HepG2 (cell line): ENCODE measurements around the gene SLC1A2. TPM values are rescaled to one million over a fixed set of nuclear protein-coding genes. Genes with fewer than 3 reads are reported as not detected.
A peak's percentile ranks its signal among the peaks of the same experiment; 100 is the strongest.

Source experiments
- ATAC-seq: fragments of 200-7000 bp; cut with Tn5 transposase; 3 replicates; pipeline ENCODE4 v1.9.1; 2020; ENCODE audit warnings: mild to moderate bottlenecking, moderate library complexity
- BruUV-seq: library from RNA; stranded (reverse); fragments of 400-500 nt; replicated peaks from 2 replicates; lab custom pipeline; 2021; lab: Mats Ljungman, UMichigan
- CTCF ChIA-PET: fragments of 300-600 bp; formaldehyde crosslinking; extraction: SDS; loops from one replicate; lab custom pipeline; 2021; ENCODE audit warnings: low total read pairs, inconsistent platforms, low intra/inter-chr PET ratio; lab: Yijun Ruan, JAX
- POLR2A ChIA-PET: fragments of 350-600 bp; sonication (Branson Sonifier 250); formaldehyde crosslinking; loops from one replicate; lab custom pipeline; 2020; ENCODE audit warnings: antibody characterized with exemption, inconsistent platforms; lab: Yijun Ruan, JAX
- DNase-seq: peaks from one replicate; pipeline ENCODE4 v3.0.0-alpha.2; 2015; ENCODE audit warnings: low spot score
- FAIRE-seq: peaks from 3 replicates; lab custom pipeline; 2011; peaks lifted over from hg19 to GRCh38; lab: Jason Lieb, UNC
- H2AFZ ChIP-seq: one replicate; pipeline ENCODE4 v1.6.1; 2011; ENCODE audit warnings: low read length, inconsistent platforms
- H3K27ac ChIP-seq: fragments of 300-600 bp; 3 replicates; pipeline ENCODE4 v1.8.0; 2011; ENCODE audit warnings: mixed run types, mild to moderate bottlenecking, mixed read lengths, low read length, inconsistent platforms; ENCODE audit not compliant: insufficient read depth; ENCODE audit errors: extremely low read length
- H3K27me3 ChIP-seq, 2 experiments: fragments of 200-600 bp in 1 of 2; 2 replicates in 1 of 2; 3 replicates in 1 of 2; pipeline versions ENCODE4 v1.6.0 to v1.8.0; 2011; ENCODE audit warnings: low read length in 2 of 2, mild to moderate bottlenecking in 2 of 2, moderate library complexity in 2 of 2, inconsistent platforms in 1 of 2; ENCODE audit not compliant: insufficient read depth in 2 of 2, control insufficient read depth in 1 of 2
- H3K36me3 ChIP-seq, 2 experiments: fragments of 200-600 bp in 1 of 2; replicated peaks in 1 of 2; 2 replicates in 1 of 2; 3 replicates in 1 of 2; pipeline versions ENCODE4 v1.5.1 to v1.8.0; 2011; ENCODE audit warnings: low read length in 2 of 2, inconsistent platforms in 1 of 2; ENCODE audit not compliant: insufficient read depth in 2 of 2, control insufficient read depth in 1 of 2
- H3K4me1 ChIP-seq: 2 replicates; pipeline ENCODE4 v1.5.1; 2012; ENCODE audit warnings: low read length, inconsistent platforms; ENCODE audit not compliant: insufficient read depth
- H3K4me2 ChIP-seq: 2 replicates; pipeline ENCODE4 v1.6.0; 2011; ENCODE audit warnings: low read depth, low read length, inconsistent platforms
- H3K4me3 ChIP-seq, 3 experiments: fragments of 200-600 bp in 1 of 3; sonication (generic), shearing (Covaris generic) in 1 of 3; replicated peaks in 1 of 3; 2 replicates each; pipeline ENCODE4 v1.5.1; 2011 to 2016; ENCODE audit warnings: low read length in 3 of 3, inconsistent platforms in 2 of 3, low read depth in 2 of 3, mild to moderate bottlenecking in 2 of 3, control low read depth in 1 of 3, mixed read lengths in 1 of 3; ENCODE audit not compliant: insufficient read depth in 1 of 3
- H3K79me2 ChIP-seq: one replicate; pipeline ENCODE4 v1.6.1; 2011; ENCODE audit warnings: low read length, inconsistent platforms; ENCODE audit not compliant: insufficient read depth
- H3K9ac ChIP-seq: 2 replicates; pipeline ENCODE4 v1.6.0; 2011; ENCODE audit warnings: mild to moderate bottlenecking, low read depth, low read length, inconsistent platforms; ENCODE audit not compliant: insufficient read depth
- H3K9me3 ChIP-seq: 2 replicates; pipeline ENCODE4 v1.5.1; 2012; ENCODE audit warnings: mild to moderate bottlenecking, low read length
- H4K20me1 ChIP-seq: 2 replicates; pipeline ENCODE4 v1.6.0; 2011; ENCODE audit warnings: inconsistent platforms, mild to moderate bottlenecking, low read length, moderate library complexity; ENCODE audit not compliant: insufficient read depth
- ATF7-NPFF ChIP-seq: sonication (generic); formaldehyde crosslinking; IDR thresholded peaks from 2 replicates; pipeline ENCODE4 v1.8.1; 2023; ENCODE audit warnings: mild to moderate bottlenecking, low read depth, missing genetic modification reagents, moderate library complexity
- GTF3A ChIP-seq: sonication (generic); formaldehyde crosslinking; conservative IDR thresholded peaks from 2 replicates; pipeline ENCODE4 v1.4.0; 2020; ENCODE audit warnings: mild to moderate bottlenecking, missing genetic modification reagents
- MATR3 ChIP-seq: sonication (generic); formaldehyde crosslinking; IDR thresholded peaks from 2 replicates; pipeline ENCODE4 v1.4.0; 2020; ENCODE audit warnings: missing genetic modification reagents
- NR1H2 ChIP-seq: sonication (generic); formaldehyde crosslinking; IDR thresholded peaks from 2 replicates; pipeline ENCODE4 v1.8.1; 2022; ENCODE audit warnings: low read depth, missing genetic modification reagents, borderline replicate concordance
- NR2F6 ChIP-seq, 2 experiments: IDR thresholded peaks; 2 replicates each; pipeline ENCODE4 v1.6.1; 2016; ENCODE audit warnings: antibody characterized with exemption in 1 of 2, mild to moderate bottlenecking in 1 of 2
- PHB2 ChIP-seq: fragments of 450-650 bp; IDR thresholded peaks from 2 replicates; pipeline ENCODE4 v1.6.1; 2018; ENCODE audit not compliant: partially characterized antibody
- RBM39 ChIP-seq: fragments of 200-400 bp; formaldehyde crosslinking; IDR thresholded peaks from one replicate; pipeline ENCODE4 v1.6.1; 2018; ENCODE audit warnings: antibody characterized with exemption, mild to moderate bottlenecking, low read depth, low read length; ENCODE audit not compliant: poor library complexity, severe bottlenecking
- RCOR2 ChIP-seq: IDR thresholded peaks from 2 replicates; pipeline ENCODE4 v1.6.1; 2016; ENCODE audit warnings: missing biosample characterization, missing genetic modification reagents
- REXO4 ChIP-seq: sonication (generic); formaldehyde crosslinking; IDR thresholded peaks from 2 replicates; pipeline ENCODE4 v1.8.0; 2022; ENCODE audit warnings: missing genetic modification reagents, mild to moderate bottlenecking, borderline replicate concordance
- RFX3 ChIP-seq: IDR thresholded peaks from 2 replicates; pipeline ENCODE4 v1.6.1; 2016; ENCODE audit warnings: missing biosample characterization, missing genetic modification reagents
- SMYD3 ChIP-seq: sonication (generic); formaldehyde crosslinking; IDR thresholded peaks from 2 replicates; pipeline ENCODE4 v1.8.1; 2023; ENCODE audit warnings: mild to moderate bottlenecking, missing genetic modification reagents
- SOX13 ChIP-seq, 3 experiments: fragments of 450-650 bp in 1 of 3; sonication (generic) in 1 of 3; formaldehyde crosslinking in 1 of 3; IDR thresholded peaks in 2 of 3; conservative IDR thresholded peaks in 1 of 3; 2 replicates each; pipeline versions ENCODE4 v1.5.0 to v1.6.1; 2016 to 2020; ENCODE audit warnings: antibody characterized with exemption in 1 of 3, mild to moderate bottlenecking in 1 of 3, missing compliant biosample characterization in 1 of 3, missing genetic modification reagents in 1 of 3, moderate library complexity in 1 of 3
- SP1 ChIP-seq, 2 experiments: fragments of 450-650 bp in 1 of 2; sonication (generic) in 1 of 2; formaldehyde crosslinking in 1 of 2; IDR thresholded peaks; 2 replicates each; pipeline versions ENCODE4 v1.4.0 to v1.6.1; 2016 to 2020; ENCODE audit warnings: missing genetic modification reagents in 1 of 2
- WIZ ChIP-seq: sonication (generic); formaldehyde crosslinking; IDR thresholded peaks from 2 replicates; pipeline ENCODE4 v1.5.1; 2020; ENCODE audit warnings: mild to moderate bottlenecking, missing genetic modification reagents
- ZNF296 ChIP-seq: sonication (generic); formaldehyde crosslinking; conservative IDR thresholded peaks from 2 replicates; pipeline ENCODE4 v1.5.0; 2020; ENCODE audit warnings: mild to moderate bottlenecking, missing genetic modification reagents
- ZNF446 ChIP-seq: sonication (generic); formaldehyde crosslinking; IDR thresholded peaks from 2 replicates; pipeline ENCODE4 v1.5.0; 2020; ENCODE audit warnings: mild to moderate bottlenecking, missing genetic modification reagents
- ZNF660 ChIP-seq: sonication (generic); formaldehyde crosslinking; IDR thresholded peaks from 2 replicates; pipeline ENCODE4 v1.5.1; 2020; ENCODE audit warnings: mild to moderate bottlenecking, low read depth, missing genetic modification reagents, borderline replicate concordance
- ZNF773 ChIP-seq: sonication (generic); formaldehyde crosslinking; IDR thresholded peaks from 2 replicates; pipeline ENCODE4 v1.4.0; 2020; ENCODE audit warnings: missing genetic modification reagents, borderline replicate concordance
- ZNF800 ChIP-seq: sonication (generic); formaldehyde crosslinking; IDR thresholded peaks from 2 replicates; pipeline ENCODE4 v1.4.0; 2020; ENCODE audit warnings: missing genetic modification reagents
- ZNF839 ChIP-seq: sonication (generic); formaldehyde crosslinking; IDR thresholded peaks from 2 replicates; pipeline ENCODE4 v1.4.0; 2020; ENCODE audit warnings: missing genetic modification reagents, mild to moderate bottlenecking, borderline replicate concordance
- WGBS: methylation state at CpG from one replicate; pipeline ENCODE4 v1.1.6; 2017; ENCODE audit warnings: low lambda C conversion rate; 5-methylcytosine and 5-hydroxymethylcytosine counted together
- in situ Hi-C: cut with HindIII; loops from 2 replicates; pipeline ENCODE4 v1.10.0; 2017; ENCODE audit warnings: low pct_unique_long_range_greater_than_20kb; ENCODE audit not compliant: extremely low pct_ligation_motif_present
- intact Hi-C: fragments of 100-400 bp; cut with micrococcal nuclease; formaldehyde crosslinking; loops from one replicate; pipeline ENCODE4 v1.10.0; 2022; ENCODE audit not compliant: unreplicated experiment
- polyA plus RNA-seq, 8 experiments: library from polyadenylated mRNA; depleted of rRNA in 3 of 8; stranded (reverse) in 7 of 8; unstranded in 1 of 8; fragments of >200 nt; fragmentation: Illumina TruSeq in 4 of 8; extraction: Trizol in 4 of 8; gene quantifications; 2 replicates each; pipeline versions ENCODE4 v1.2.1 to v1.2.3, GENCODE V29; 2011 to 2016; ENCODE audit warnings: low read depth in 4 of 8, missing spikeins in 1 of 8, mixed read lengths in 1 of 8; ENCODE audit not compliant: insufficient read depth in 1 of 8
- total RNA-seq, 5 experiments: library from RNA; depleted of rRNA; stranded (reverse); fragments of >200 nt; fragmentation: Illumina TruSeq; extraction: Trizol; gene quantifications; 2 replicates each; pipeline ENCODE4 v1.2.3, GENCODE V29; 2016; ENCODE audit warnings: low read depth in 1 of 5

SLC1A2 gene
- total and polyA plus RNA-seq, 2 of the 13 experiments (the other 11 are each of a cell fraction or from before 2014, with no cell fraction given), result 23.2 to 43.2 TPM

- no peak for TF ChIP-seq WIZ (CRISPR knock-in tag)
- no peak for TF ChIP-seq SP1 (IDR thresholded peaks at IDR 0.05)
- no peak for TF ChIP-seq SP1 (CRISPR knock-in tag; IDR thresholded peaks at IDR 0.05)
- TF ChIP-seq ZNF800 (CRISPR knock-in tag), result no peak
- TF ChIP-seq ZNF660 (CRISPR knock-in tag), result no peak
Observed at GRCh38 chr11:35337914-35338305, 81.4 kb downstream of the SLC1A2 start (continued).

GRCh38 chr11:35337136-35337913 lies 82.0 kb downstream of the SLC1A2 start:
- Histone ChIP-seq H3K36me3 (no peaks in the 10 kb centered on the region), H3K27me3 (no peaks in the 10 kb centered on the region), H3K4me2 (peak overlapping the region; percentile 18; the same call in 1 of the 2 replicates), H2AFZ (no peak overlapping the region), H4K20me1 (peaks cover 2% of the 10 kb centered on the region; the same call in 1 of the 2 replicates), H3K4me1 (peaks cover 29% of the 10 kb centered on the region), H3K9ac (0 out of 2 replicates have a peak overlapping the region, but pooled peaks have one; percentile 13), H3K27ac (peak overlapping the region; percentile 47), H3K9me3 (no peaks in the 10 kb centered on the region), H3K79me2 (peaks cover 8% of the 10 kb centered on the region), H3K4me3 (no peak overlapping the region)
- peak; percentile 86 for ATAC-seq
- no peak for FAIRE-seq
- in situ Hi-C loops (no loop called here), intact Hi-C loops (no loop called here)
- ChIA-PET POLR2A (interaction anchor here (1.0 to 2.9 kb wide), 9 partner anchors 9 to 407 kb away, joined by 3 to 22 read pairs (median 5); no protein-coding TSS in a partner anchor), CTCF (no interaction called here)
- no TSS peak for BruUV-seq
- DNase-seq, result peak; percentile 85
- WGBS, result 22% methylated on average over 3 of the region's 3 CpGs
- TF ChIP-seq NR1H2 (CRISPR knock-in tag) (no peak), RFX3 (no peak), RCOR2 (CRISPR knock-in tag) (peak; percentile 65; the same call in 1 of the 2 replicates), ZNF296 (CRISPR knock-in tag) (no peak), ZNF839 (CRISPR knock-in tag) (no peak), SMYD3 (CRISPR knock-in tag) (no peak), GTF3A (CRISPR knock-in tag) (no peak), PHB2 (no peak), ZNF773 (CRISPR knock-in tag) (no peak), MATR3 (CRISPR knock-in tag) (no peak), ZNF446 (CRISPR knock-in tag) (no peak), SOX13 (IDR thresholded peaks at IDR 0.05) (no peak), SOX13 (CRISPR knock-in tag; conservative IDR thresholded peaks at IDR 0.05 in 1 of 2, IDR thresholded peaks at IDR 0.05 in 1 of 2) (peak in 1 of 2 experiments; percentile 82; a peak in 2 of 4 replicates), RBM39 (no peak), REXO4 (CRISPR knock-in tag) (no peak), ATF7-NPFF (CRISPR knock-in tag) (no peak), NR2F6 (IDR thresholded peaks at IDR 0.05) (no peak), NR2F6 (CRISPR knock-in tag; IDR thresholded peaks at IDR 0.05) (no peak)
